Neural cell (in vitro differentiated cells): Measurements from ENCODE around the gene GPN1.

ENCODE experiments used
- EP300 ChIP-seq: fragments of 450-650 bp; conservative IDR thresholded peaks from 2 replicates; pipeline ENCODE4 v1.6.1; 2014; ENCODE audit warnings: antibody characterized with exemption, mild to moderate bottlenecking, moderate library complexity; ENCODE audit not compliant: poor library complexity, severe bottlenecking
- EZH2 ChIP-seq: fragments of 200-600, 300-800 bp; shearing (Covaris generic), sonication (generic); IDR thresholded peaks from 2 replicates; pipeline ENCODE4 v1.6.1; 2014; ENCODE audit warnings: antibody characterized with exemption, low read length, borderline replicate concordance, mild to moderate bottlenecking; ENCODE audit not compliant: insufficient read depth, poor library complexity, severe bottlenecking
- MXI1 ChIP-seq: fragments of 450-650 bp; conservative IDR thresholded peaks from 2 replicates; pipeline ENCODE4 v1.6.1; 2014; ENCODE audit warnings: antibody characterized with exemption, mild to moderate bottlenecking; ENCODE audit not compliant: poor library complexity, severe bottlenecking
- POLR2AphosphoS5 ChIP-seq: IDR thresholded peaks from 2 replicates; pipeline ENCODE4 v1.6.1; 2012
- RAD21 ChIP-seq: fragments of 450-650 bp; conservative IDR thresholded peaks from 2 replicates; pipeline ENCODE4 v1.6.1; 2014; ENCODE audit warnings: antibody characterized with exemption, mild to moderate bottlenecking, moderate library complexity
- REST ChIP-seq: IDR thresholded peaks from 2 replicates; pipeline ENCODE4 v1.6.1; 2012; ENCODE audit warnings: borderline replicate concordance
- SMC3 ChIP-seq: fragments of 450-650 bp; conservative IDR thresholded peaks from 2 replicates; pipeline ENCODE4 v1.6.1; 2014; ENCODE audit warnings: antibody characterized with exemption, mild to moderate bottlenecking, moderate library complexity; ENCODE audit not compliant: poor library complexity
- TAF1 ChIP-seq: IDR thresholded peaks from 2 replicates; pipeline ENCODE4 v1.6.1; 2012; ENCODE audit warnings: low read depth
- TF ChIP-seq, protein P1 (sequence below): fragments of 450-650 bp; IDR thresholded peaks from 2 replicates; pipeline ENCODE4 v1.5.1; 2014; ENCODE audit warnings: antibody characterized with exemption, mild to moderate bottlenecking, moderate library complexity; ENCODE audit not compliant: poor library complexity, severe bottlenecking

- no peak for TF ChIP-seq EP300
- TF ChIP-seq EZH2, result no peak
- no peak for TF ChIP-seq RAD21
- TF ChIP-seq, protein P1, sequence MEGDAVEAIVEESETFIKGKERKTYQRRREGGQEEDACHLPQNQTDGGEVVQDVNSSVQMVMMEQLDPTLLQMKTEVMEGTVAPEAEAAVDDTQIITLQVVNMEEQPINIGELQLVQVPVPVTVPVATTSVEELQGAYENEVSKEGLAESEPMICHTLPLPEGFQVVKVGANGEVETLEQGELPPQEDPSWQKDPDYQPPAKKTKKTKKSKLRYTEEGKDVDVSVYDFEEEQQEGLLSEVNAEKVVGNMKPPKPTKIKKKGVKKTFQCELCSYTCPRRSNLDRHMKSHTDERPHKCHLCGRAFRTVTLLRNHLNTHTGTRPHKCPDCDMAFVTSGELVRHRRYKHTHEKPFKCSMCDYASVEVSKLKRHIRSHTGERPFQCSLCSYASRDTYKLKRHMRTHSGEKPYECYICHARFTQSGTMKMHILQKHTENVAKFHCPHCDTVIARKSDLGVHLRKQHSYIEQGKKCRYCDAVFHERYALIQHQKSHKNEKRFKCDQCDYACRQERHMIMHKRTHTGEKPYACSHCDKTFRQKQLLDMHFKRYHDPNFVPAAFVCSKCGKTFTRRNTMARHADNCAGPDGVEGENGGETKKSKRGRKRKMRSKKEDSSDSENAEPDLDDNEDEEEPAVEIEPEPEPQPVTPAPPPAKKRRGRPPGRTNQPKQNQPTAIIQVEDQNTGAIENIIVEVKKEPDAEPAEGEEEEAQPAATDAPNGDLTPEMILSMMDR, result no peak
- no peak for TF ChIP-seq POLR2AphosphoS5
- TF ChIP-seq TAF1, result no peak
- TF ChIP-seq REST, result no peak
- TF ChIP-seq MXI1, result no peak
- TF ChIP-seq SMC3, result no peak
Measured at GRCh38 chr2:27584597-27584996, 44.3 kb upstream of the GPN1 start.
